D341Med (cell line): ENCODE data around the gene SLC16A13.
A peak's percentile ranks its signal among the peaks of the same experiment; 100 is the strongest.
"Not testable (repeated sequence)": the region's sequence is repeated elsewhere in the genome, so short reads cannot be mapped to it uniquely, and the experiment has no call there.

ENCODE experiments used
- DNase-seq: peaks from one replicate; pipeline ENCODE4 v3.0.0; 2012; ENCODE audit warnings: low spot score

Gene SLC16A13, protein sequence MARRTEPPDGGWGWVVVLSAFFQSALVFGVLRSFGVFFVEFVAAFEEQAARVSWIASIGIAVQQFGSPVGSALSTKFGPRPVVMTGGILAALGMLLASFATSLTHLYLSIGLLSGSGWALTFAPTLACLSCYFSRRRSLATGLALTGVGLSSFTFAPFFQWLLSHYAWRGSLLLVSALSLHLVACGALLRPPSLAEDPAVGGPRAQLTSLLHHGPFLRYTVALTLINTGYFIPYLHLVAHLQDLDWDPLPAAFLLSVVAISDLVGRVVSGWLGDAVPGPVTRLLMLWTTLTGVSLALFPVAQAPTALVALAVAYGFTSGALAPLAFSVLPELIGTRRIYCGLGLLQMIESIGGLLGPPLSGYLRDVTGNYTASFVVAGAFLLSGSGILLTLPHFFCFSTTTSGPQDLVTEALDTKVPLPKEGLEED

DNA sequence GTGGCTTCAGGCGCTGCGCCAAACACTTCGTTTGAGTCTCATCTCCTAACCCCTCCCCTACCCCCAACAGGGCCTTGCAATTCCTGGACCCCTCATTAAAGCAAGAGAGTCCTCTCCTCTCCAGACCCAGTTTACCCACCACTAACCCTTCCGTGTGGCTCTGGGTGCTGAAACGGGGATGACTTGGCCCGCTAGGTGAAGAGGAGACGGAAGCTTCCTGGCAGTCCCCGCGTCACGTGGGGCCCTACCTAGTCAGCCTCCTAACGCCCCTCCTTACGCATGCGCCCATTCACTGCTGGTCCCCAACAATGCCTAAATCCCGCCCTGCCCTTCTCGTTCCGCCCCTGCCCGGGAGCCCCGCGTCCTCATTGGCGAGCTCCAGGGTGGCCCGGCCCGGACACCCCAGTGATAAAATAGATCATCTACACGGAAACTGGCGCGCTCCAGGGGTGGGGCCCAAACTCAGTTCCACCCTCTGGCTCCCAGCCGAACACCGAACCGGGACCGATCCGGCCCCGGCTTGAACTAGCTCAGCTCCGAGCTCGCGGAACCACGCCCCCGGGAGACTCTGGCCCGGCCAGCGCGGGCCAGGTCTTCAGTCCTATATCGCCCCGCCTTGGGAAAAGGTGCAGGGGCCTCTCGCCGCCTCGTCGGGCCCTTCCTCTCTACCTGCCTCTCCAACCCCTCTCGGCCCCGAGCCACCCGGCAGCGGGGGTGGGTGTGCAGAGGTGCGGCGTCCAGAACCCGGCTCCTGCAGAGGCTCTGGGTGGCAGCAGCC is at the start of gene SLC16A13:
Gene SLC16A13, plus strand, starts transcription at position 425 of the 778 bp plus-strand sequence. CDS start 368 bp downstream, outside the sequence.
- peak; percentile 52 for DNase-seq

DNA sequence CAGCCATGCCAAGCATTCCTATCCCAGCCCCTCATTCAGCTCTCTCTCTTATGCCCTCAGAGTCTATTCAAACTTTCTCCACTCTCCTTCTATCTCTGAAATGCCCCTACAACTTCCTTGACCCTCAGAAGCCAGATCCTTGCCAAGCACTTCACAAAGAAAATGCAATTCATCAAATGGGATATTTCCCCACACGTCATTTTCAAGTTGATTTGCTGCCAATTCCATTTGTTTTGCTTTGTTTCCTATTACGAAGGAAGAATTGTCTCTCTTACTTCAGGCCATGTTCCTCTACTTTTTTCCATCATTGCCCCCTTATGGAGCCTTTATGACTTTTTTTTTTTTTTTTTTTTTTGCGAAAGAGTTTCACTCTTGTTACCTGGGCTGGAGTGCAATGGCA is 49.1 kb upstream of the SLC16A13 start:
- DNase-seq: no peak

DNA sequence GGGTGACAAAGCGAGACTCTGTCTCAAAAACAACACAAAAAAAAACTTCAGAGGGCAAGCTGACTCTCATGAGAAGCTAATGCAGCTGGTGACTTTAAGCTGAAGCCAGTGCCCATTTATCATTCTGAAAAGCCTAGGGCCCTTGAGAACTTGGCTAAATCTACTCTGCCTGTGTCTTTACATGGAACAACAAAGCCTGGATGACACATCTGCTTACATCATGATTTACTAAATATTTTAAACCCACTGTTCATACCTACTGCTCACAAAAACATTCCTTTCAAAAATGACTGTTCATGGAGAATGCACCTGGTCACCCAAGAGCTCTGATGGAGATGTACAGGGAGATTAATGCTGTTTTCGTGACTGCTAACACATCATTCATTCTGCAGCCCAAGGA is 46.0 kb upstream of the SLC16A13 start:
- DNase-seq: no peak

DNA sequence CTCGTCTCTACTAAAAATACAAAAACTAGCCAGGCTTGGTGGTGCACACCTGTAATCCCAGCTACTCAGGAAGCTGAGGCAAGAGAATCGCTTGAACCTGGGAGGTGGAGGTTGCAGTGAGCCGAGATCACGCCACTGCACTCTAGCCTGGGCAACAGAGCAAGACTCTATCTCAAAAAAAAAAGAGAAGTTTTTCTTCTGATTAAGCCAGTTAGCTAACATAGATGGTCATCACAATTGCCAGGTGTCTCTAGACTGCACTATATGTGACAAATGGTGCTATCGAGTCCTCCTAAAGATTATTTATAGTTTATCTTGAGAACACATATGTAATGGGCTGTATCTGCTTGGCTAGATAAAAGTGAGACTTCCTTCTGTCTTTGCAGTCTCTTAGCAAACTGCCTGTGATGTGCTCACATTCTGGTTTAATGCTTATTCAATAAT is 42.2 kb upstream of the SLC16A13 start:
- not testable (repeated sequence) for DNase-seq

DNA sequence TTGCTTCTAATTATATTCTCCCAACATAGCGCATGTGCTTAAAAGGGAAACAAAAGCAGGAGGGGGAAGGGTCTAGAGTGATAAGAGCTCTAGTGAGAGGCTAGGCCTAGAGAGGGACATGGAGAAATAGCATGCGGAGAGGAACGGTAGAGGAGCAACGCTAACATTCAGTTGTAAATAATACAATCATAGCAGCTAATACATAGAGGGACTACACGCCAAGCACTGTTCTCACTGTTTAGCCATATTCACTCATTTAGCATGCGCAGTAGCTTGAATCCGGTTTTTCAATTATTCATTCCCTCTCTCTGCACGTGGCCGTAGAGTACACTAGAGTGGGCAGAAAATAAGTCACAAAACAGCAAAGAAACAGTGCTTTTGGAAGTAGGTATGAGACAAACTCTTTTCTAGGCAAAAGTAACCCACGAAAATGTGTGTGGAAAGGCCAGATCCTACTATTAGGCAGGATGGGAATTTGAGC is 41.7 kb upstream of the SLC16A13 start:
- DNase-seq: no peak

DNA sequence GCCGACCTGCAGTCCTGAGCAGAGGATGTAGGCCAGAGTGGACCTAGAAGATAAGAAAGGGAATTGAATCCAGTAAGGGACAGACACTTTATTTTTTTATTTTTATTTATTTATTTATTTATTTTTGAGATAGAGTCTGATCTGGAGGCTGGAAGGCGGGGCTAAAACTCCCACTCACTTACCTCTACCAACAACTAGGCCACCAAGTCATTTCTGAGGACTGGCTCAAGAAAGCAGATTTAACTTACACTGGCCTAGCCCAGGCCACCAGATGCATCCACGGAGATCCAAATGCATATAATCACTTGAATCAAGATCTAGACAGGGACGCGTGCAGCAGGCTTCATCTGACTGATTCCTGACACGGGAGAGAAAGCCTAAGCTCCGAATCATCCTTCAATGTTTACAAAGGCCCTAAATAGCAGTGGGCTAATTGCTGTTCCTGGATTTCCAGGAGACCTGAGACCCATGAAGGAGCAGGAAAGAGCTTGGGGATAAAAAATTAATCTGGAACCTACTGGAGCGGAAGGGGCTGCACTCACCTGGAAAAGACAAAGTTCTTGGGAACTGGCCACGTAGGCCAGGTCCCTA is 41.1 kb upstream of the SLC16A13 start:
- no peak for DNase-seq

DNA sequence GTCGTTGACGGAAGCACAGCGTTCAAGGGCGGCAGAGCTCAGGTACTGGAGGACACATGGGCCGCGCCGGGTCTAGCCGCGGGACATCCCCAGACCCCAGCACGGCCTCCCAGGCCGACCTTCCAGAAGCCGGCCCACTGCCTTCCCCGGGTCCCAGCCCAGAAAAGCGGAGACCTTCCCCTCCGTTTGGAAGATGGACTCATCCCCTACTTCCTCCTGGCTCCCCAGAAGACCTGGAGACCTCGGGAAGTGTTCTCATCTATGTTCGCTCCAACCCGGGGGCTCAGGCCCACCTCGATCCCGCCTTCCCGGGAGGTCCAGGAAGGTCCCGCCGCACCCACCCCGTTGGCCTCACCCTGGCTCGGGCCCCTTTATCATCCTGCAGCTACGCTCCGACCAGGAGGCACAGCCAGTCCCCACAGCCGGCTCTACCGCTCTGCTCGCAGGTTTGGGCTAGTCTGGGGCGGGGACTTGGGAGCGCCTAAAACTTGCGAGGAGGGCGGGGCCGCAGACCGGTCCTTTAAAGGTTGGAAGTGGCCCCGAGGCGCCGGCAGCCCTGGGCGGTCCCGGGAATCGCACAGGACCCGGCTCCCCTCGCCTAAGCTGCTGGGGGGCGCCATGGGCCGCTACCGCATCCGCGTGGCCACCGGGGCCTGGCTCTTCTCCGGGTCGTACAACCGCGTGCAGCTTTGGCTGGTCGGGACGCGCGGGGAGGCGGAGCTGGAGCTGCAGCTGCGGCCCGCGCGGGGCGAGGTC is 40.1 kb upstream of the SLC16A13 start, which contains the start of gene ALOX12:
Gene ALOX12, plus strand, starts transcription at position 550 of the 756 bp plus-strand sequence. Its CDS starts 69 bp downstream, at position 619.
- DNase-seq: no peak

DNA sequence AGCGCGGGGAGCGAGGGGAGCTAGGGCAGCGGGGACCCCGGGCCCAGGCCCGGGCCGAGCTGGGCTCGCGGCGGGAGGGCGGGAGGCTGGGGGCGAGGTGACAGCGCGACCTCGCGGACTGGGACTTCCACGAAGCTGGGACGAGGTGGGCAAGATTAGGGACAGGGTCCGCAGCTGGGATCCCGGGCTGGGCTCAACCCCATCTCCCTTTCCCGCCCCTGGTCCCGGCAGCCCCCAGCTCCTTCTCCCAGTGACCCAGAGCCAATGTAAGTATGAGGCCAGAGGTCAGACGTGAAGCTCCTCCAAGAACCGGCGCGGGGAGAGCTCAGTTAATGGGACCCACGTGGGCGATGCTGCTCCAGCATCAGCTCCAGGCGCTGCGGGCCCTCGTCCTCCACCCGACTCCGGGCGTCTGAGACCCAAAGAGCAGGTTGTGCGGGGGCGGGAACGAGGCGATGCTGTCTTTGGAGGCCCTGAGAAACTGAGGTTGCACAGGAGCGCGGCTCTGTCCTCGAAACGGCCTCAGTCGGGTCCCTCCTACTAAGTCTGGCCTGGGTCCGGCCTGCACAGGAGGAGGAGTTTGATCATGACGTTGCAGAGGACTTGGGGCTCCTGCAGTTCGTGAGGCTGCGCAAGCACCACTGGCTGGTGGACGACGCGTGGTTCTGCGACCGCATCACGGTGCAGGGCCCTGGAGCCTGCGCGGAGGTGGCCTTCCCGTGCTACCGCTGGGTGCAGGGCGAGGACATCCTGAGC is 39.4 kb upstream of the SLC16A13 start:
- no peak for DNase-seq

DNA sequence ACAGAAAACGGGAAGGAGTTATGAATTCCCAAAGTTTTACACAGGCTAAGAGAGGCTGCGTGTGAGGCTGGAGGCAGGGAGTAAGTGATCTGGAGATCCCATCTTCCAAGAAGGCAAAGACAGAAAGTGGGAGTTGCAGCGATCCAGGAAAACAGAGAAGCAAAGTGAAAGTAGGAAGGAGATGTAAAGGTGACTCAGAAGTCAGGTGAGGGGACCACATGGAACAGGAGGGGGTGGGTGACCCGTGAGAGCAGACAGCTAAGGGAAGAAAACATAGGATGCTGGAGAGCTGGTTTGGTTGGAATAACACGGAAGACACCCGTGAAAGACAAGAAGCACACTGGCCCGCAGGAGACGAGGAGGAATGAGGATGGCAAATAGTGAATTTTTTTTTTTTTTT is 38.6 kb upstream of the SLC16A13 start:
- DNase-seq: no peak

DNA sequence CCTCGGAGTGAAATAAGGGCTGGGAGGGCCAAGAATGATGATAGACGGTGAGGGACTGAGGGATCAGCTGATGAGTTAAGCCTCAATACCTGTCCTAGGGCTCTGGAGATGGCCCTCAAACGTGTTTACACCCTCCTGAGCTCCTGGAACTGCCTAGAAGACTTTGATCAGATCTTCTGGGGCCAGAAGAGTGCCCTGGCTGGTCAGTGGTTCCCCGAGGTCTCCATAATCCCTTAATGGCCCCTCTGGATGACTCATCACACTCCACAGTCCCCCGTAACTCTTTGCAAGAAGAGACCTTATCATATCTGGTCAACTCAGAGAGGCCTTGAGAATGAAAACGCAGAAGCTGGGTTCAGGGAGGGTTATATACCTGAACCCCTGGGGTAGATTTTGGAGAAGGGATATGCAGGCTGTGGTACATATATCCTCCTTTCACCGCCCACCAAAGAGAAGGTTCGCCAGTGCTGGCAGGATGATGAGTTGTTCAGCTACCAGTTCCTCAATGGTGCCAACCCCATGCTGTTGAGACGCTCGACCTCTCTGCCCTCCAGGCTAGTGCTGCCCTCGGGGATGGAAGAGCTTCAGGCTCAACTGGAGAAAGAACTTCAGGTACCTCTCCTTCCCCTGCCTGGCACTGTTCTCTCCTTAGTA is 36.8 kb upstream of the SLC16A13 start:
- no peak for DNase-seq

DNA sequence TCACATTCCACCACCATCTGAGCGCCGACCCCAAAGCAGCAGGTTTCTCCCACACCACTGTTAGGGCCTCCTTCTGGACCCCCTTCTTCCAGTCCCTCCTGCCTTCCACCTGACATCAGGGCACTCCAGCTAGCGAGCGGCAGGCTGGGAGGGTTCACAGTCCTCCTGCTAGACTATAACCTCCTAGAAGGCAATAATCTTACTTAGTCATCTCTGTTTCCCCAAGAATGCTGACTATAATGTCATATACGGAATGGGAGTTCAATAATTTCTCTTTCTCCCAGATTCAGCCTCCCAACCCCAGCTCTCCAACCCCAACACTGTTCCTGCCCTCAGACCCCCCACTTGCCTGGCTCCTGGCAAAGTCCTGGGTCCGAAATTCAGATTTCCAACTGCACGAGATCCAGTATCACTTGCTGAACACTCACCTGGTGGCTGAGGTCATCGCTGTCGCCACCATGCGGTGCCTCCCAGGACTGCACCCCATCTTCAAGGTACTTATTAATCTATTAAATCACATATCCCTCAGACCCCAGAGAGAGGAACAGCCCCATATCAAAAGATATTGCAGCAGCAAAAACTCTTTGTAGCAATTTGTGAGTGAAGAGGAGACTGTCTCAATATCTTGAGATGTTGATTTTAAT is 34.4 kb upstream of the SLC16A13 start:
- no peak for DNase-seq

DNA sequence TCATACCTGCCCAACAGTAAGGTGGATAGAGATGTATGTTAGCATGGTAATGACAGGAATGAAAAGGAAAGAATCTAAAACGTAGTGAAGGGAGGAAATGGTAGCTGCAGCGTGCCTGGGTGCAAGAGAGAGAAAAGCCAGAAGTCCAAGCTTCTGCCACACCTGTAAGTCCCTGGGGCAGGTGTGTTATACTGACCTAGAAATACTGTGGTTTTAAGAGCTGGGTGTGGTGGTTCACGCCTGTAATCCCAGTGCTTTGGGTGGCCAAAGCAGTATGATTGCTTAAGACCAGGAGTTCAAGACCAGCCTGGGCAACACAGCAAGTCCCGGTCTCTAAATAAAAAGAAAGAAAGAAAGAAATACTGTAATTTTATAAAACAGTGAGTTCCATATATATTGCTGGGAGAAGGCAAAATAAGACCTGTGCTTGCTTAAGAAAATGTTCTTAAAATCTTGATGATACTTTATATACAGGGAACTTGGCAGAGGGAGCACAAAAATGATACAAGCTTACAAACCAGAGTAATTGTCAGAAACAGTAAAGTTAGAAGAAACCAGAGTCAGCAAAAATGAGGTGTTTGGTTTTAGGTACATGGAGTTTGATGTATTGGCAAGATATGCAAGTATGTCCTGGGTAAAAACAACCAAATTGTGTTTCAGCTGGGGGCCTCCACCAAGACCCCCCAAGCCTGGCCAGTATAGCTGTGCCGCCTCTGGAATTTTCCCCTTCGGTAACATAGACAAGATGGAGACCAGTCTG is 33.3 kb upstream of the SLC16A13 start:
- DNase-seq: no peak

DNA sequence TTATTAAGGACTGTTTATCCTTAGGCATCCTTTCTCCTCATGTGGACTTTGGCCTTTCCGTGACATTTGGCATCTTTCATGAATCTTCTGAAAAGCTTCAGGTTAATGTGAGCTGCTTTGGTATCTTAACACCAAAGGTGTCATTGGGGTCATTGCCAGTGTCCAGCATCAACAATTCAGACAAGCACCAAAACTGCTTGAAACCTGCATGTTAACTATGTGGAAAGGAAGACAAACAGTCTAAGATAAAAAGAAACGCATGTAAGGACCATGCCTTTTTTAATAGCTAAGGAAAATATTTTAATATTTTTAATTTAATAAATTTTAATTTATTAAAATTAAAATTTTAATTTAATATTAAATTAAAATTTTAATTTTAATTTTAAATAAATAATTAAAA is 32.1 kb upstream of the SLC16A13 start:
- DNase-seq: no peak

DNA sequence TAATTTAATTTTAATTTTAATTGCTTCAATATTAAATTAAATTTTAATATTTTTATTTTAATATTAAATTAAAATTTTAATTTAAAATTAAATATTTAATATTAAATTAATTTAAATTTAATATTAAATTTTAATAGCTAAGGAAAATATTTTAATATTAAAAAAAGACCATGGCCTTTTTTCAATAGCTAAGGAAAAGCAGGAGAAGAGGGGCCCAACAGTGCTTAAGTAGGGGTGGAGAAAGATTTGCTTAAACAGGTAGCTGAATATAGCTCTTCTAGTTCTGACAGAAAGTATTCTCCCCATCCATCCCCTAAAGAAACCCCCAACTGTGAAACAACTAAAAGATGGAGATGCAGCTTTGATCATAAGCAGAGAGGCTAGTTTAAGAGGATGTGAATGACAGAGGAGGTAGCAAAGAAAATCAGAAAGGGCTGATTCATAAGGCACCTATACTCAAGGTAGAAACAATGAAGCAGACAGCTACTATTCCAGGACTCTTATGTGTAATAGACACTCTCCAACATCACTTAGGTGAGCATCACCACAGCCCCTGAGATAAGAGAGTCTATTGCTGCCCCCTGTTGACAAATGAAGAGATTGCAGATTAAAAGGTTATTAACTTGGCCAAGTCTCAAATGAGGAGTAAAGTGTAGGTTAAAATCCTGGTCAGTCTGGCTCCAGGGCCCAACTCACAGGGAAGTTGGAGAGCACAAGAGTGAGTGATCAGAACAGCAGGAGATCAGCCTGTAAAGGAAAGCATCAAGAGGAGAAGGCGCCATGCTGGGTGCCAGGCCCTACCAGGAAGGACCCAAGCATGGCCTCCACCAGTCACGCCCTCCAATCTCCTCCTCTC is 31.2 kb upstream of the SLC16A13 start:
- peak; percentile 49 for DNase-seq

DNA sequence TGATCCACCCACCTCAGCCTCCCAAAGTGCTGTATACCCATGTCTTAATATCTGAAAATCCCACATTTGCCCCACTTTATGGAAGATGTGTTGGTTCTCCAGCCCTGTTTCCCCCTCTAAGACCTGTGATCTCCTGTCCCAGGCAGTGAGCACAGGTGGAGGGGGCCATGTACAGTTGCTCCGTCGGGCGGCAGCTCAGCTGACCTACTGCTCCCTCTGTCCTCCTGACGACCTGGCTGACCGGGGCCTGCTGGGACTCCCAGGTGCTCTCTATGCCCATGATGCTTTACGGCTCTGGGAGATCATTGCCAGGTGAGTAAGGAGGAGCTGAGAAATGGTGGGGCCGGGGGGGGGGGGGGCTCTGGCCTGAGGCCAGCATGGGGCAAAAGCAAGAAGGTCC is 30.1 kb upstream of the SLC16A13 start:
- no peak for DNase-seq

DNA sequence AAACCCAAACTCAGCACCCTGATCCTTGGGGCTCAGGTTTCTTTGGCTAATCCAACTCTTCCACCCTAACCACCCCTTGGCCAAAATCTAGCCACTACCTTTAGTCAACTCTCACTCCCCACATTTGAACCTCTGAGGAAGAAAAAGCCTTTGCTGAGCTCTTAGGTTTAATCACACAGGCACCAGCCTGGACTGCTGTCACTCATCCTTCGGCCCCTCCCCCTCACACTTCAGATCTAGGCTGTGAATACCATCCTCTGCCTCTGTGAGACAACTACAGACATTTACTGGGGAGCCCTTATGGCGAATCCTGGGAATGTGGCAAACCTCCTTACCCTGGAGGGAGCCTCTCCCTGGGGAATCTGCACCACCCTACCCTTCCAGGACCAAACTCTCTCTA is 28.7 kb upstream of the SLC16A13 start:
- DNase-seq: no peak

DNA sequence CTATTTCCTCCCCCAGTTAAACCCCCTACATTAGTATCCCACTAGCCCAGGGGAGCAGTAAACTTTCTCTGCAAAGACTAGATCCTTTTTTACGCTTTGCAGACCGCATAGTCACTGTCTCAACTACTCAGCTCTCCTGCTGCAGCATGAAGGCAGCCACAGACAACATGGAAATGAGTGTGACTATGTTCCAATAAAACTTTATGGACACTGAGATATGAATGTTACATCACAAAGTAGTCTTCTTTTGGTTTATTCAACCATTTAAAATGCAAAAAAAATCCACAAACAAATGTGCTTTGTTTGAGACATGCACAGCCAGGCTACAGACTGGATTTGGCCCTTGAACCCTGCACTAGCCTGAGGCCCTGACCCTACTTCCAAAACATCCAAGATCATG is 25.3 kb upstream of the SLC16A13 start:
- no peak for DNase-seq

DNA sequence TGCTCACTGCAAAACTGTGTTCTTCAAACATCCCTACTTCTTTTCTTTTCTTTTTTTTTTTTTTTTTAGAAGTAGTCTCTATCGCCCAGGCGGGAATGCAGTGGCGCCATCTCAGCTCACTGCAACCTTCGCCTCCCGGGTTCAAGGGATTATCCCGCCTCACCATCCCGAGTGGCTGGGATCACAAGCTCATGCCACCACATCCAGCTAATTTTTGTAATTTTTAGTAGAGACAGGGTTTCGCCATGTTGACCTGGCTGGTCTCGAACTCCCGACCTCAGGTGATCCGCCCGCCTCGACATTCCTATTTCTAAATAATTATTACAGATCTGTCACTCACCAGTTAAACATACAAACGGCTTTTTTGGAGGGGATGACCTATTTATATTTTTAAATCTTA is 24.4 kb upstream of the SLC16A13 start:
- no peak for DNase-seq
